GM23248 (cell line): ENCODE data around the gene ABCC3. TPM values are rescaled to one million over a fixed set of nuclear protein-coding genes. Genes with fewer than 3 reads are reported as not detected.

Experiments
- DNase-seq: peaks from one replicate; pipeline ENCODE4 v3.0.0-alpha.2; 2015
- H2AFZ ChIP-seq: fragments of 200-600 bp; sonication (generic); 2 replicates; pipeline ENCODE4 v1.6.1; 2016; ENCODE audit warnings: antibody characterized with exemption
- H3F3A ChIP-seq: fragments of 200-600 bp; sonication (generic); 2 replicates; pipeline ENCODE4 v1.6.1; 2016; ENCODE audit warnings: mild to moderate bottlenecking, antibody characterized with exemption, mixed run types; ENCODE audit not compliant: insufficient read depth
- H3K27ac ChIP-seq: fragments of 200-600 bp; sonication (generic); 2 replicates; pipeline ENCODE4 v1.5.1; 2016; ENCODE audit warnings: mild to moderate bottlenecking
- H3K27me3 ChIP-seq: fragments of 200-600 bp; sonication (generic); replicated peaks from 2 replicates; pipeline ENCODE4 v1.6.1; 2016; ENCODE audit warnings: mild to moderate bottlenecking; ENCODE audit not compliant: insufficient read depth
- H3K36me3 ChIP-seq: fragments of 200-600 bp; sonication (generic); 2 replicates; pipeline ENCODE4 v1.6.1; 2016; ENCODE audit warnings: low read depth, mild to moderate bottlenecking
- H3K4me1 ChIP-seq: fragments of 200-600 bp; sonication (generic); 2 replicates; pipeline ENCODE4 v1.6.1; 2016; ENCODE audit warnings: mild to moderate bottlenecking; ENCODE audit not compliant: insufficient read depth
- H3K4me2 ChIP-seq: fragments of 200-600 bp; sonication (generic); one replicate; pipeline ENCODE4 v1.6.1; 2016; ENCODE audit warnings: mild to moderate bottlenecking; ENCODE audit not compliant: unreplicated experiment
- H3K4me3 ChIP-seq: fragments of 200-600 bp; sonication (generic); 2 replicates; pipeline ENCODE4 v1.5.1; 2016; ENCODE audit warnings: mild to moderate bottlenecking
- H3K79me2 ChIP-seq: fragments of 200-600 bp; sonication (generic); 2 replicates; pipeline ENCODE4 v1.6.1; 2016; ENCODE audit warnings: mild to moderate bottlenecking; ENCODE audit not compliant: insufficient read depth
- H3K9ac ChIP-seq: fragments of 200-600 bp; sonication (generic); 2 replicates; pipeline ENCODE4 v1.6.1; 2016; ENCODE audit warnings: mild to moderate bottlenecking
- H3K9me2 ChIP-seq: fragments of 200-600 bp; sonication (generic); 2 replicates; pipeline ENCODE4 v1.6.1; 2016; ENCODE audit warnings: mixed run types, mild to moderate bottlenecking, moderate library complexity; ENCODE audit not compliant: insufficient read depth
- H3K9me3 ChIP-seq: fragments of 200-600 bp; sonication (generic); one replicate; pipeline ENCODE4 v1.6.1; 2017; ENCODE audit warnings: low read depth
- H4K20me1 ChIP-seq: fragments of 200-600 bp; sonication (generic); 2 replicates; pipeline ENCODE4 v1.6.0; 2016; ENCODE audit not compliant: insufficient read depth
- EZH2 ChIP-seq: fragments of 200-600 bp; sonication (generic); IDR thresholded peaks from 2 replicates; pipeline ENCODE4 v1.6.1; 2018; ENCODE audit warnings: antibody characterized with exemption, mild to moderate bottlenecking; ENCODE audit not compliant: insufficient read depth, poor library complexity, severe bottlenecking
- EZH2phosphoT487 ChIP-seq: fragments of 200-600 bp; sonication (generic); IDR thresholded peaks from 2 replicates; pipeline ENCODE4 v1.6.1; 2018; ENCODE audit warnings: antibody characterized with exemption, moderate library complexity, mild to moderate bottlenecking, low read depth; ENCODE audit not compliant: insufficient read depth
- WGBS, 2 experiments: methylation state at CpG; one replicate each; pipeline ENCODE4 v1.1.6; 2015 to 2017; ENCODE audit warnings: low lambda C conversion rate in 2 of 2, low coverage in 1 of 2; ENCODE audit errors: missing lambda C conversion rate in 2 of 2; 5-methylcytosine and 5-hydroxymethylcytosine counted together
- in situ Hi-C: fragments of 300-500 bp; cut with MboI; formaldehyde crosslinking; loops from 2 replicates; pipeline ENCODE4 v1.15.0; 2020
- polyA plus RNA-seq: library from polyadenylated mRNA; unstranded; fragments of >200 nt; fragmentation: Nextera tagmentation; extraction: Ambion mirVana; gene quantifications from 2 replicates; pipeline ENCODE4 v1.2.1, GENCODE V29; 2016
- total RNA-seq: library from RNA; depleted of rRNA; stranded (reverse); fragments of >200 nt; shearing (Covaris generic); gene quantifications from 2 replicates; pipeline ENCODE4 v1.2.3, GENCODE V29; 2014

Gene ABCC3
- total and polyA plus RNA-seq, 2 experiments from 2014 or later: 32.0 to 38.5 TPM

GRCh38 chr17:50681263-50682200 lies 46.9 kb downstream of the ABCC3 start:
- H3K4me1 ChIP-seq: peaks cover 14% of the 10 kb centered on the region
- no peaks in the 10 kb centered on the region for H3K79me2 ChIP-seq
- H3K4me3 ChIP-seq: no peak overlapping the region
- H3K9me3 ChIP-seq: no peaks in the 10 kb centered on the region
- H4K20me1 ChIP-seq: no peaks in the 10 kb centered on the region
- peak overlapping the region; percentile 81 for H2AFZ ChIP-seq
- in situ Hi-C loops: no loop called here
- DNase-seq: peak; percentile 89
- WGBS, 2 experiments: 44 to 47% methylated on average over 26 to 27 of the region's 27 CpGs
- H3K36me3 ChIP-seq: no peaks in the 10 kb centered on the region
- peak overlapping the region; percentile 40 for H3K4me2 ChIP-seq
- H3K9me2 ChIP-seq: no peaks in the 10 kb centered on the region
- no peak overlapping the region for H3K27ac ChIP-seq
- H3K9ac ChIP-seq: no peak overlapping the region
- H3K27me3 ChIP-seq: no peaks in the 10 kb centered on the region
- peaks cover 14% of the 10 kb centered on the region for H3F3A ChIP-seq
- TF ChIP-seq EZH2 (no peak), EZH2phosphoT487 (no peak)

DNA sequence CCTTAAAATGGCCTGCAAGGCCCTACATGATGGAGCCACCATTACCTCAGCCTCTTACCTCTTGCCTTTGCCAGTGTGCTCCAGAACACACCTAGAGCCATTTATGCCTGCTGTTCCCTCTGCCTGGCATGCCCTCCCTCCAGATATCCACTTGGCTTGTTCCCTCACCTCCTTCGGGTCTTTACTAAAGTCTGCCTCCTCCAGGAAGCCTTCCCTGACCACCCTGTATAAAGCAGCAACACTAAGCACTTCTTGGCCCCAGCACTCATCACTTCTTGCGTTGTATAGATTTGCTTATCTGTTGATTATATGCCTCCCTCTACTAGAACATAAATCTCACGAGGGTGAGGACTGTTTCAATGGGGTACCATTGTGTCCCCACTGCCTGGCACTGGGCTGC lies 47.8 kb downstream of the ABCC3 start:
- Histone ChIP-seq H3K4me2 (no peak overlapping the region), H3K4me1 (peaks cover 23% of the 10 kb centered on the region), H3K9ac (no peak overlapping the region), H4K20me1 (no peaks in the 10 kb centered on the region), H3K4me3 (no peak overlapping the region), H3K27ac (no peak overlapping the region), H2AFZ (no peak overlapping the region), H3K27me3 (no peaks in the 10 kb centered on the region), H3F3A (peaks cover 22% of the 10 kb centered on the region), H3K9me3 (no peaks in the 10 kb centered on the region), H3K9me2 (no peaks in the 10 kb centered on the region), H3K79me2 (no peaks in the 10 kb centered on the region), H3K36me3 (no peaks in the 10 kb centered on the region)
- TF ChIP-seq EZH2phosphoT487 (no peak), EZH2 (no peak)
- no peak for DNase-seq
- in situ Hi-C loops: no loop called here
- 81 to 88% methylated on average over 3 of the region's 3 CpGs for WGBS, 2 experiments

GRCh38 chr17:50682938-50683337 lies 48.3 kb downstream of the ABCC3 start:
- Histone ChIP-seq H2AFZ (no peak overlapping the region), H3K4me3 (no peak overlapping the region), H3F3A (peaks cover 24% of the 10 kb centered on the region), H3K79me2 (no peaks in the 10 kb centered on the region), H3K9me2 (no peaks in the 10 kb centered on the region), H3K27me3 (no peaks in the 10 kb centered on the region), H3K36me3 (no peaks in the 10 kb centered on the region), H3K4me1 (peaks cover 25% of the 10 kb centered on the region), H3K9me3 (no peaks in the 10 kb centered on the region), H3K4me2 (no peak overlapping the region), H3K27ac (no peak overlapping the region), H4K20me1 (no peaks in the 10 kb centered on the region), H3K9ac (no peak overlapping the region)
- no peak for TF ChIP-seq EZH2phosphoT487
- TF ChIP-seq EZH2: no peak
- WGBS, 2 experiments: 90 to 99% methylated on average over 3 of the region's 3 CpGs
- no peak for DNase-seq
- in situ Hi-C loops: no loop called here

- Histone ChIP-seq H3F3A (peaks cover 24% of the 10 kb centered on the region), H3K9ac (no peak overlapping the region), H3K36me3 (no peaks in the 10 kb centered on the region), H3K9me3 (no peaks in the 10 kb centered on the region), H3K79me2 (no peaks in the 10 kb centered on the region), H4K20me1 (no peaks in the 10 kb centered on the region), H3K27ac (no peak overlapping the region), H3K27me3 (no peaks in the 10 kb centered on the region), H3K9me2 (no peaks in the 10 kb centered on the region), H3K4me2 (no peak overlapping the region), H3K4me3 (no peak overlapping the region), H2AFZ (no peak overlapping the region), H3K4me1 (peaks cover 25% of the 10 kb centered on the region)
- DNase-seq: no peak
- WGBS, 2 experiments: 93 to 97% methylated on average over 27 to 28 of the region's 28 CpGs
- in situ Hi-C loops: no loop called here
- TF ChIP-seq EZH2 (no peak), EZH2phosphoT487 (no peak)
Measured at GRCh38 chr17:50683434-50684287, 49.0 kb downstream of the ABCC3 start.
